MM.1S (cell line): ENCODE measurements around the gene CHD9NB.
A peak's percentile ranks its signal among the peaks of the same experiment; 100 is the strongest.

Experiments used
- DNase-seq: peaks from one replicate; pipeline ENCODE4 v3.0.0-alpha.2; 2015
- H2AFZ ChIP-seq: fragments of 300-600 bp; sonication (generic); 2 replicates; pipeline ENCODE4 v1.6.0; 2016; ENCODE audit warnings: antibody characterized with exemption, low read length
- H3F3A ChIP-seq: fragments of 300-600 bp; sonication (generic); 2 replicates; pipeline ENCODE4 v1.6.1; 2016; ENCODE audit warnings: mild to moderate bottlenecking, antibody characterized with exemption, low read length, moderate library complexity, mixed read lengths; ENCODE audit not compliant: insufficient read depth
- H3K27ac ChIP-seq: fragments of 300-600 bp; sonication (generic); 2 replicates; pipeline ENCODE4 v1.5.1; 2016; ENCODE audit warnings: mild to moderate bottlenecking, low read length
- H3K27me3 ChIP-seq: fragments of 300-600 bp; sonication (generic); replicated peaks from 2 replicates; pipeline ENCODE4 v1.6.0; 2016; ENCODE audit warnings: low read length; ENCODE audit not compliant: insufficient read depth
- H3K36me3 ChIP-seq: fragments of 300-600 bp; sonication (generic); replicated peaks from 2 replicates; pipeline ENCODE4 v1.6.1; 2016; ENCODE audit warnings: mild to moderate bottlenecking, low read length, mixed read lengths; ENCODE audit not compliant: insufficient read depth
- H3K4me1 ChIP-seq: fragments of 300-600 bp; sonication (generic); 2 replicates; pipeline ENCODE4 v1.6.1; 2016; ENCODE audit warnings: low read length, mixed read lengths
- H3K4me2 ChIP-seq: fragments of 300-600 bp; sonication (generic); 2 replicates; pipeline ENCODE4 v1.6.0; 2016; ENCODE audit warnings: low read depth, low read length
- H3K4me3 ChIP-seq: fragments of 300-600 bp; sonication (generic); 2 replicates; pipeline ENCODE4 v1.5.1; 2016; ENCODE audit warnings: low read length, mixed read lengths
- H3K79me2 ChIP-seq: fragments of 300-600 bp; sonication (generic); 2 replicates; pipeline ENCODE4 v1.6.1; 2016; ENCODE audit warnings: mixed run types, low read length, mixed read lengths
- H3K9ac ChIP-seq: fragments of 300-600 bp; sonication (generic); 2 replicates; pipeline ENCODE4 v1.6.1; 2016; ENCODE audit warnings: low read length, mixed read lengths
- H3K9me2 ChIP-seq: fragments of 300-600 bp; sonication (generic); replicated peaks from 2 replicates; pipeline ENCODE4 v1.6.1; 2016; ENCODE audit warnings: mild to moderate bottlenecking, low read length, mixed read lengths; ENCODE audit not compliant: insufficient read depth
- H3K9me3 ChIP-seq: fragments of 300-600 bp; sonication (generic); replicated peaks from 2 replicates; pipeline ENCODE4 v1.6.1; 2016; ENCODE audit warnings: mild to moderate bottlenecking, low read length, mixed read lengths; ENCODE audit not compliant: insufficient read depth
- H4K20me1 ChIP-seq: fragments of 300-600 bp; sonication (generic); 2 replicates; pipeline ENCODE4 v1.6.1; 2016; ENCODE audit warnings: mild to moderate bottlenecking, low read length, moderate library complexity, mixed read lengths; ENCODE audit not compliant: insufficient read depth
- EZH2 ChIP-seq: fragments of 300-600 bp; sonication (generic); optimal IDR thresholded peaks from 2 replicates; pipeline ENCODE3; 2017; ENCODE audit warnings: low read depth, mild to moderate bottlenecking, antibody characterized with exemption, low read length, mixed read lengths
- EZH2phosphoT487 ChIP-seq: fragments of 300-600 bp; sonication (generic); IDR thresholded peaks from 2 replicates; pipeline ENCODE4 v1.6.1; 2018; ENCODE audit warnings: antibody characterized with exemption, low read length
- TF ChIP-seq, protein P1 (sequence below): fragments of 300-600 bp; sonication (generic); IDR thresholded peaks from 2 replicates; pipeline ENCODE4 v1.5.1; 2016; ENCODE audit warnings: antibody characterized with exemption, low read length, mixed read lengths

Gene CHD9NB

DNA sequence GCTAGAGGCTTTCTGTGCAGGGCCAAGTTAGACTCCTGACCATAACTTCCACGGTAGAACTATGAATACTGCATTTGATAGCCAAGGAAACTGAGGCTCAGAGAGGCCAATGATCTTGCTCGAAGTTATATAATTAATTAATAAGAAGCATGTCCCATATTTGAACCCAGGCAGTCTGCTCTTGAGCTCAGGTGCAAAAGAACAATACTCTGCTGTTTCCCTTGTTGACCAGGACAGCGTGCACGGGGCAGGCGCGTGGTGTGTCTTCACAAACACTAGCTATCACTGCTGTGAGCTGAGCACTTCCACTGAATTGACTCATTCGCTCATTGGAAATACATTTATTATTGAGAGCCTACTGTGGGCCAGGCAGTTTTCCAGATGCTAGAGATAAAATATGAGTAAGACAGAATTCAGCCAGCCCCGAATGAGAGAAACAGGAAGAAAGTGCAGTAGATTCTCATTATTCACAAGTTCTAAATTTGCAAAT, 3.7 kb upstream of the CHD9NB start:
- no peak for DNase-seq
- no peak overlapping the region for H3K4me3 ChIP-seq
- H3K4me1 ChIP-seq, result peaks cover 22% of the 10 kb centered on the region

DNA sequence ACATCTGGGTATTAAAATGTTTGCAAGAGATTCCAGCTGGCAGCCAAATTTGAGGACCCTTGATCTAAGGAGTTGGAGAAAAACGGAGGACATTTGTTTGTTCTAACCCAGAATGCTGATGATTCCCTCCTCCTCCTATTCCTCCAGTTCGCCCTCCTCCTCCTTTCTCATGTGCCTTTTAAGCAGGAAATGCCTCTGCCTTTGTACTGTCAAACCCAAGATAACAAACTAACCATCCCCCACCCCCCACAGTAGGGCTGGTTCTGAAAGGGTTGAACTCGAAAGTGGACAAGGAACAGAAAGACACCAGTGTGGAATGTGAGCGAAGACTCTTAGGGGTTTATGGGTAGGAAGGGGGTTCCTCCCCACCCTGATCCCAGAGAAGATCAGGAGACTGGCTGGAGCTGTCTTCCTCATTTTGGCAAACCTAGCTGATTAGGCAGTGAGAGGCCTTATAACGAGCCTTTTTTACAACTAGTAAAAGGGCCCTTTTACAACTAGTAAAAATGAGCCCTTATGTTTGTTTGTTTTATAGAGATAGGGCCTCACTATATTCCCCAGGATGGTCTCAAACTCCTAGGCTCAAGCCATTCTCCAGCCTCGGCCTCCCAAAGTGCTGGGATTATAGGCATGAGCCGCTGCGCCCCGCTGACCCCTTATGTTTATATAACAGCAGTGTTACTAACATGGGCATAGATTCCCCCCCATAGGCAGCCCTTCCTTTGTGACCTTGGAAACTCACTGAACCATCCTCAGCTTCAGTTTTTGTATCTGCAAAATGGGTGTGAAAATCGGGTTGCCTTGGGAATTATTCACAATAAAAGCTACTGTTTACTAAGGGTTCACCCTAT, 3.1 kb upstream of the CHD9NB start:
- Histone ChIP-seq H3K27me3 (no peaks in the 10 kb centered on the region), H3K36me3 (no peaks in the 10 kb centered on the region), H3K4me2 (peak overlapping the region; percentile 93), H3K27ac (peak overlapping the region; percentile 38; the same call in 1 of the 2 replicates), H3K4me3 (peak overlapping the region; percentile 89), H3K4me1 (peaks cover 15% of the 10 kb centered on the region), H3K9ac (peak overlapping the region; percentile 75), H3K9me2 (no peaks in the 10 kb centered on the region), H3K79me2 (peaks cover 54% of the 10 kb centered on the region), H3K9me3 (no peaks in the 10 kb centered on the region), H4K20me1 (no peaks in the 10 kb centered on the region), H3F3A (peaks cover 5% of the 10 kb centered on the region; the same call in 1 of the 2 replicates), H2AFZ (peak overlapping the region; percentile 92)
- no peak for TF ChIP-seq EZH2
- TF ChIP-seq, protein P1, sequence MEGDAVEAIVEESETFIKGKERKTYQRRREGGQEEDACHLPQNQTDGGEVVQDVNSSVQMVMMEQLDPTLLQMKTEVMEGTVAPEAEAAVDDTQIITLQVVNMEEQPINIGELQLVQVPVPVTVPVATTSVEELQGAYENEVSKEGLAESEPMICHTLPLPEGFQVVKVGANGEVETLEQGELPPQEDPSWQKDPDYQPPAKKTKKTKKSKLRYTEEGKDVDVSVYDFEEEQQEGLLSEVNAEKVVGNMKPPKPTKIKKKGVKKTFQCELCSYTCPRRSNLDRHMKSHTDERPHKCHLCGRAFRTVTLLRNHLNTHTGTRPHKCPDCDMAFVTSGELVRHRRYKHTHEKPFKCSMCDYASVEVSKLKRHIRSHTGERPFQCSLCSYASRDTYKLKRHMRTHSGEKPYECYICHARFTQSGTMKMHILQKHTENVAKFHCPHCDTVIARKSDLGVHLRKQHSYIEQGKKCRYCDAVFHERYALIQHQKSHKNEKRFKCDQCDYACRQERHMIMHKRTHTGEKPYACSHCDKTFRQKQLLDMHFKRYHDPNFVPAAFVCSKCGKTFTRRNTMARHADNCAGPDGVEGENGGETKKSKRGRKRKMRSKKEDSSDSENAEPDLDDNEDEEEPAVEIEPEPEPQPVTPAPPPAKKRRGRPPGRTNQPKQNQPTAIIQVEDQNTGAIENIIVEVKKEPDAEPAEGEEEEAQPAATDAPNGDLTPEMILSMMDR, result no peak
- TF ChIP-seq EZH2phosphoT487, result no peak
- DNase-seq, result peak; percentile 45

More for the DNA sequence above, 3.7 kb upstream of the CHD9NB start:
- H3K9ac ChIP-seq, result no peak overlapping the region
- peaks cover 56% of the 10 kb centered on the region for H3K79me2 ChIP-seq
- H3K27me3 ChIP-seq, result no peaks in the 10 kb centered on the region
- TF ChIP-seq EZH2, result no peak
- TF ChIP-seq, protein P1, result no peak
- no peak for TF ChIP-seq EZH2phosphoT487
- peaks cover 10% of the 10 kb centered on the region for H3F3A ChIP-seq
- H4K20me1 ChIP-seq, result no peaks in the 10 kb centered on the region
- H2AFZ ChIP-seq, result no peak overlapping the region
- H3K9me2 ChIP-seq, result no peaks in the 10 kb centered on the region
- H3K9me3 ChIP-seq, result no peaks in the 10 kb centered on the region
- no peaks in the 10 kb centered on the region for H3K36me3 ChIP-seq
- H3K4me2 ChIP-seq, result peak overlapping the region; percentile 93; the same call in 1 of the 2 replicates
- H3K27ac ChIP-seq, result no peak overlapping the region

DNA sequence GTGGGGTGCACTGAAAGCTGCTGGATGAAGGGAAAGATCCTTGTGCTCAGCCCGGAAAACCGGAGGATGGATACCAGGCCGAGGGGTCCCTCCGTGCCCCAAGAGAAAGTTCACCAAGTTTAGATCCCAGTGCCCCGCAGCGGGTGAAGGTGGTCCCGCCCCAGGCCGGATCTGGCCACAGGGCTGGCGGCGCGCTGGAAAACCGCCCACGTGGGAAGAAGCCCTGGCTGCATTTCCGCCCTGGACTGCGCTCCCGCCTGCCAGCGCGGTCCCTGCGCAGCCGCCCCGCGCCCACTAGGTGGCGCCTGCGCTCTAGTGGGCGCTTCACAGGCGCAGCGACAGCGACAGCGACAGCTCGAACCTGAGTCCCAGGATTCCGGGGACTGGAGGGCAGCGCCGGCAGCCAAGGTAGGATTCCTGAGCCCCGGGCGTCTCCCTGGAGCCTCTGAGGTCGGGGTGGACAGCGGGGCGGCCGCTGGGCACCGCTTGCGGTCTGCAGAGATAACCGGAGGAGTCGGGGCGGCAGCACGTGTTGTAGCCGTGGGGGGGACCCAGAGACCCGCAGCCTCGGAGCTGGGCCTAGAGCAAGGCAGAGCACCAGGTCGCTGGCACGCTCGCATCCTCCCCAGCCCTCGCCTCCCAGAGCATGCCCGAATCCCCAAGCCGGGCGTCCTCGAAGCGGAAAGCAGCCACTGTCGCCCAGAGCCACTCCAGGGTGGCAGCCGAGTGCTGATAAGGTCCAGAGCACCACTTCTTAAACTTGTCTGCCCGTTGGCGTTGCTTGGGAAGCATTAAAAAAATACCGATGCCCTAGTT, 2.2 kb upstream of the CHD9NB start, which contains the start of gene CHD9:
TSS of gene CHD9 (plus strand) at position 322 of the 816 bp plus-strand sequence. CDS start 101,099 bp downstream, outside the sequence.
- Histone ChIP-seq H3K9ac (peak within 1 kb of the TSS; percentile 75), H3K9me2 (no peaks in the 10 kb centered on the region), H3K27me3 (no peaks in the 10 kb centered on the region), H3F3A (no peaks in the 10 kb centered on the region; the same call in 1 of the 2 replicates), H3K36me3 (no peaks in the 10 kb centered on the region), H3K79me2 (peaks cover 46% of the 10 kb centered on the region), H3K4me3 (peak within 1 kb of the TSS; percentile 89), H3K4me1 (peaks cover 12% of the 10 kb centered on the region), H4K20me1 (no peaks in the 10 kb centered on the region), H2AFZ (peak within 1 kb of the TSS; percentile 92), H3K27ac (peak within 1 kb of the TSS; percentile 38; the same call in 1 of the 2 replicates), H3K9me3 (no peaks in the 10 kb centered on the region), H3K4me2 (peak within 1 kb of the TSS; percentile 93)
- TF ChIP-seq, protein P1, result peak; percentile 94
- TF ChIP-seq EZH2phosphoT487 (no peak), EZH2 (no peak)
- peak; percentile 88 for DNase-seq
